ENCODE data around the gene TM9SF1. TPM values are rescaled to one million over a fixed set of nuclear protein-coding genes. Genes with fewer than 3 reads are reported as not detected.

Gene TM9SF1
- total and polyA plus RNA-seq, 2 of the 13 experiments (the other 11 are each of a cell fraction or from before 2014, with no cell fraction given) = 83.2 to 110 TPM

GRCh38 chr14:24188251-24189058 is 6.8 kb downstream of the TM9SF1 start, which contains the start of gene IPO4 (continued):
- no peak for TF ChIP-seq GRHL1 (CRISPR knock-in tag; conservative IDR thresholded peaks at IDR 0.05)
- no peak for TF ChIP-seq HNRNPUL1 (IDR thresholded peaks at IDR 0.05; ENCODE audit: low read depth, low read length)
- peak; percentile 70; the same call in 1 of the 2 replicates for TF ChIP-seq MLXIP (CRISPR knock-in tag; IDR thresholded peaks at IDR 0.05; ENCODE audit: borderline replicate concordance)
- TF ChIP-seq SPEN (CRISPR knock-in tag; IDR thresholded peaks at IDR 0.05; ENCODE audit: low read depth) = peak; percentile 100
- peak; percentile 99 for TF ChIP-seq FOXK1 (CRISPR knock-in tag; IDR thresholded peaks at IDR 0.05; ENCODE audit: borderline replicate concordance, low read depth)
- TF ChIP-seq ZNF512B (CRISPR knock-in tag; IDR thresholded peaks at IDR 0.05; ENCODE audit: borderline replicate concordance) = no peak
- peak; percentile 97 for TF ChIP-seq E2F2 (CRISPR knock-in tag; IDR thresholded peaks at IDR 0.05; ENCODE audit: borderline replicate concordance)
- TF ChIP-seq ZNF180 (CRISPR knock-in tag; IDR thresholded peaks at IDR 0.05; ENCODE audit: borderline replicate concordance, low read depth) = 0 out of 2 replicates have a peak, but pooled peaks have one; percentile 32
- peak; percentile 79 for TF ChIP-seq TP53 (CRISPR knock-in tag; conservative IDR thresholded peaks at IDR 0.05)
- no peak for TF ChIP-seq ZMAT5 (CRISPR knock-in tag; IDR thresholded peaks at IDR 0.05; ENCODE audit: borderline replicate concordance, low read depth)
- TF ChIP-seq NFYB (CRISPR knock-in tag; IDR thresholded peaks at IDR 0.05) = peak; percentile 60
- peak; percentile 97 for TF ChIP-seq ATF7-NPFF (CRISPR knock-in tag; IDR thresholded peaks at IDR 0.05; ENCODE audit: low read depth)
- peak; percentile 98 for TF ChIP-seq GATAD1 (CRISPR knock-in tag; IDR thresholded peaks at IDR 0.05)
- TF ChIP-seq ZSCAN30 (CRISPR knock-in tag; IDR thresholded peaks at IDR 0.05) = no peak
- peak; percentile 76; the same call in 1 of the 2 replicates for TF ChIP-seq ZMYM3 (CRISPR knock-in tag; IDR thresholded peaks at IDR 0.05)
- TF ChIP-seq KLF9 (CRISPR knock-in tag; IDR thresholded peaks at IDR 0.05; ENCODE audit: low read depth) = peak; percentile 98
- peak; percentile 57; the same call in 1 of the 2 replicates for TF ChIP-seq ZKSCAN5 (CRISPR knock-in tag; IDR thresholded peaks at IDR 0.05)
- peak; percentile 100 for TF ChIP-seq ZNF501 (CRISPR knock-in tag; IDR thresholded peaks at IDR 0.05)
- peak; percentile 99 for TF ChIP-seq ZNF335 (CRISPR knock-in tag; IDR thresholded peaks at IDR 0.05)
- TF ChIP-seq ZNF326 (CRISPR knock-in tag; IDR thresholded peaks at IDR 0.05; ENCODE audit: borderline replicate concordance) = no peak
